ENCODE data around the gene MAST4.
A peak's percentile ranks its signal among the peaks of the same experiment; 100 is the strongest.

Gene MAST4

DNA sequence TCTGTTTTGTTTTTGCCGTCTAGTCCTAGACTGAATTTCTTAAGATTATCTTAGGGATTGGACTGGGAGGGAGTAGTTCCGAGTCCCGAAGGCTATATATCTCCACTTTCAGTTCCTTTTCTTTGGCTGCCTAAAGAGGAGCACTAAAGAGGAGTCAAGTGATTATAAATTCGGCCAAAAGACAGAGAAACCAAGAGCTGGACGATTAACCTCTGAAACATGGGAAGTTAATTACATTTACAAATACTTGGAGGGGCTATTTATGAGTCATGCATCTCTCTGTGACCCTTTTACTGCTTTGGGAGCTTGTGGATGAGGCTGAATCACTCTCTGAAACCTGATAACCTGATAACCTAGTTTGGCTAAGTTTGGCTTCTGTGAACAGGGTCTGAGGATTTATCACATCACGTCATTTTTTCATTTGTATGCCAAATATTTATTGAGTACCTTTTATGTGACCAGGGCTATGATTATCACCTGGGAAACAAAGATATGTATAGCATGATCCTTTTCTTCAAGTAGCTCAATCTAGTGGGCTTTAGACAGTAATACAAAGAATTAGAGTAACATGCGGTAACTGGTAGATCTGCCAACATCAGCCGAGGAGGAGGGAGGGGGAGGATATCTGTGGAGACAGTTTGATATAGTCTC lies 419.5 kb downstream of the MAST4 start:
- peak overlapping the region; percentile 99 for H3K27ac ChIP-seq (ENCODE audit: poor library complexity, severe bottlenecking)
- H3K9me3 ChIP-seq (ENCODE audit: severe bottlenecking), result no peaks in the 10 kb centered on the region
- ATAC-seq (ENCODE audit: low read depth) (peak; percentile 25), DNase-seq (ENCODE audit: low spot score) (no peak)
- peaks cover 69% of the 10 kb centered on the region for H3K4me1 ChIP-seq (ENCODE audit: insufficient read depth, poor library complexity, severe bottlenecking)
- H3K4me3 ChIP-seq (ENCODE audit: severe bottlenecking), result peak overlapping the region; percentile 20
- H3K36me3 ChIP-seq (ENCODE audit: low read depth), result peaks cover 3% of the 10 kb centered on the region; the same call in 1 of the 2 replicates
- TF ChIP-seq, protein P1, sequence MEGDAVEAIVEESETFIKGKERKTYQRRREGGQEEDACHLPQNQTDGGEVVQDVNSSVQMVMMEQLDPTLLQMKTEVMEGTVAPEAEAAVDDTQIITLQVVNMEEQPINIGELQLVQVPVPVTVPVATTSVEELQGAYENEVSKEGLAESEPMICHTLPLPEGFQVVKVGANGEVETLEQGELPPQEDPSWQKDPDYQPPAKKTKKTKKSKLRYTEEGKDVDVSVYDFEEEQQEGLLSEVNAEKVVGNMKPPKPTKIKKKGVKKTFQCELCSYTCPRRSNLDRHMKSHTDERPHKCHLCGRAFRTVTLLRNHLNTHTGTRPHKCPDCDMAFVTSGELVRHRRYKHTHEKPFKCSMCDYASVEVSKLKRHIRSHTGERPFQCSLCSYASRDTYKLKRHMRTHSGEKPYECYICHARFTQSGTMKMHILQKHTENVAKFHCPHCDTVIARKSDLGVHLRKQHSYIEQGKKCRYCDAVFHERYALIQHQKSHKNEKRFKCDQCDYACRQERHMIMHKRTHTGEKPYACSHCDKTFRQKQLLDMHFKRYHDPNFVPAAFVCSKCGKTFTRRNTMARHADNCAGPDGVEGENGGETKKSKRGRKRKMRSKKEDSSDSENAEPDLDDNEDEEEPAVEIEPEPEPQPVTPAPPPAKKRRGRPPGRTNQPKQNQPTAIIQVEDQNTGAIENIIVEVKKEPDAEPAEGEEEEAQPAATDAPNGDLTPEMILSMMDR (IDR thresholded peaks at IDR 0.05; ENCODE audit: poor library complexity, severe bottlenecking), result no peak
- no peaks in the 10 kb centered on the region for H3K27me3 ChIP-seq (ENCODE audit: insufficient read depth, poor library complexity, severe bottlenecking)

DNA sequence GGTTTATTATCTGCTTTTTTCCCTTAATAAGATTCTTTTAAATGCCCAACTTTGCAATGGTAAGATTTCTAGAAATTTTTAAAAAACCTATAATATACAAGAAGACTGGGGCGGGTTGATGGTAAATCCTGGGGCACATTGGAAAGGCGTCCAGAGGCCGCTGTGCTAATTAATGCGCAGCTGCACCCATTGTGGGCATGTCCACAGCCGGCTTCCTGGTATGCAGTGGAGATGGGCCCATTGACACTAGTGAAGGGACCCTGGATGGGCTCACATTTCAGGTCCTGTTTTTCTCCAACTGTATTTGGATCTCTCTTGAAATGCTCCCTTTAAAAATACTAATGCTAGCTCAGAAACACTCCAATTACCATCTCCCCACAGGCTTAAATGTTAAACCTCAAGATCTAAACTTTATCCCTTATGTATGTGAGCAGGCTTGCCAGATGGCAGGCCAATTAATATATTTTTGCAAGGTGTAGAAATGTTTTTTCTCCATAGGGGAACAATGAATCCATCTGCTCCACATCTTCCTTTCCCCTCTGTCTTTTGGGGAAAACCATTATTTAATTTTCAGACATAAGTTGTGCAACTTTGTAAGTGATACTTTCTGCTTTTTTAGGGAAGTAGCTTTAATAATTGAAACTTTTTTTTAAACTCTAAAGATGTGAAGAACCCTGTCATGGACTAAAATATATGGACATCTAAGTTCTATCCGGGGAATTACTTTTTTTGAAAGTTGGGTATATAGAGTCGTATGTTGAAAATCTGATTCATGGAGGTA lies 423.1 kb downstream of the MAST4 start:
- Histone ChIP-seq H3K27ac (ENCODE audit: poor library complexity, severe bottlenecking) (peak overlapping the region; percentile 0), H3K4me1 (ENCODE audit: insufficient read depth, poor library complexity, severe bottlenecking) (peaks cover 56% of the 10 kb centered on the region), H3K27me3 (ENCODE audit: insufficient read depth, poor library complexity, severe bottlenecking) (no peaks in the 10 kb centered on the region), H3K36me3 (ENCODE audit: low read depth) (no peaks in the 10 kb centered on the region), H3K9me3 (ENCODE audit: severe bottlenecking) (no peaks in the 10 kb centered on the region), H3K4me3 (ENCODE audit: severe bottlenecking) (no peak overlapping the region)
- TF ChIP-seq, protein P1 (IDR thresholded peaks at IDR 0.05; ENCODE audit: poor library complexity, severe bottlenecking), result no peak
- DNase-seq (ENCODE audit: low spot score) (no peak), ATAC-seq (ENCODE audit: low read depth) (no peak)

DNA sequence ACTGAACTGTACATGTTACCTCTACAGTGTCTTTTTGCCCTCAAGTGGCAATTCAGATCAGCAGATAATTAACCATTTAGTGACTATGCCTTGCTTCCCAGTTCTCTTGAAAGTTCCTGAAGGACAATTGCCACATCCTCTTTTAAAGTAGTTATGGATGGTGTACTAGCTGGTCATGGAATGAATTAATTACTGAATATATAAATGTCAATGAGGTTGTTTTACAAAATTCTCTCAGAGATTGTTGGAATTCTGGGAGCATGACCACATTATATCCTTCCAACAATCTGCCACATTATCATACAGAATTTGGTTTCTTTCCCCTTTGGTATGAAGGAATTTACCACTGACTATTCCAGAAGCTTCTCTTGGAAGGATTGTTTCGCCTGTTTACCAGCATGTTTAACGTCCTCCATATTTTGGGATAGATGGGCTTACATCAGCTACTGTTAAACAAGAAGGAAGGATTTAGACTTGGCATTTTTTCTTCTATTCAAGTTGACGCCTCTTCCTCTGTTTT lies 424.0 kb downstream of the MAST4 start:
- H3K27me3 ChIP-seq (ENCODE audit: insufficient read depth, poor library complexity, severe bottlenecking), result no peaks in the 10 kb centered on the region
- H3K27ac ChIP-seq (ENCODE audit: poor library complexity, severe bottlenecking), result peak overlapping the region; percentile 75
- H3K9me3 ChIP-seq (ENCODE audit: severe bottlenecking), result no peaks in the 10 kb centered on the region
- H3K36me3 ChIP-seq (ENCODE audit: low read depth), result no peaks in the 10 kb centered on the region
- DNase-seq (ENCODE audit: low spot score) (no peak), ATAC-seq (ENCODE audit: low read depth) (no peak)
- no peak overlapping the region for H3K4me3 ChIP-seq (ENCODE audit: severe bottlenecking)
- H3K4me1 ChIP-seq (ENCODE audit: insufficient read depth, poor library complexity, severe bottlenecking), result peaks cover 47% of the 10 kb centered on the region
- TF ChIP-seq, protein P1 (IDR thresholded peaks at IDR 0.05; ENCODE audit: poor library complexity, severe bottlenecking), result no peak

DNA sequence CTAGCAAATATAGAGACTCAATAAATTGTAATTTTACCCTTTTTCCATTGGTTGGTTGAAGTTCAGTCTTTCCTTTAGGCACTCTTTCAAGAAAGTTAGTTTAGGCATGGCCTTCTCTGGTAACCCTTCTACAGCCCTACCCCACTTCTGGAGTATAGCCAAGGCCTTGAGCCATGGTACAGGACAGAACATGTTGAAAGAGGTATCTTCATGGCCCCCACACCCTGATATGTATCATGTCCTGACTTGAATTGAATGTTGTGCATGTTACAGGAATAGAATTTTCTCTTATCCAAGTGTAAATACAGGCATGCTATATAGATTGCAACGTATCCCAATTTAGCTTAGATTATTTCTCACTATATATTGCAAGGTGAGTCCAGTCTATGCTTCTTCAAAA lies 424.8 kb downstream of the MAST4 start:
- Histone ChIP-seq H3K4me1 (ENCODE audit: insufficient read depth, poor library complexity, severe bottlenecking) (peaks cover 38% of the 10 kb centered on the region), H3K27me3 (ENCODE audit: insufficient read depth, poor library complexity, severe bottlenecking) (no peaks in the 10 kb centered on the region), H3K27ac (ENCODE audit: poor library complexity, severe bottlenecking) (peak overlapping the region; percentile 75), H3K9me3 (ENCODE audit: severe bottlenecking) (no peaks in the 10 kb centered on the region), H3K36me3 (ENCODE audit: low read depth) (no peaks in the 10 kb centered on the region), H3K4me3 (ENCODE audit: severe bottlenecking) (no peak overlapping the region)
- TF ChIP-seq, protein P1 (IDR thresholded peaks at IDR 0.05; ENCODE audit: poor library complexity, severe bottlenecking), result no peak
- ATAC-seq (ENCODE audit: low read depth) (peak; percentile 84), DNase-seq (ENCODE audit: low spot score) (peak; percentile 88)

Measured in RWPE2 (cell line).